GM19455 (cell line): ENCODE data around the gene DDX51.

Source experiments
- ATAC-seq: cut with Tn5 transposase; IDR thresholded peaks from one replicate; pipeline ENCODE4 v1.9.1; 2021; ENCODE audit not compliant: unreplicated experiment

DDX51 gene

GRCh38 chr12:132089407-132089910 is 54.7 kb downstream of the DDX51 start:
- no peak for ATAC-seq
